ENCODE data around the gene CYP3A4.
"Not testable (repeated sequence)": the region's sequence is repeated elsewhere in the genome, so short reads cannot be mapped to it uniquely, and the experiment has no call there.

CYP3A4 gene

GRCh38 chr7:99784007-99784406 is at the start of gene CYP3A4:
CYP3A4 (minus strand) TSS chr7:99784184; CDS start chr7:99784081, 103 bp downstream.
- in situ Hi-C loops (cut with MboI; ENCODE audit: low sequenced_read_pairs), result no loop called here

GRCh38 chr7:99833289-99833877 is 49.4 kb upstream of the CYP3A4 start:
- in situ Hi-C loops (cut with MboI; ENCODE audit: low sequenced_read_pairs), result no loop called here

- in situ Hi-C loops (cut with MboI; ENCODE audit: low sequenced_read_pairs), result no loop called here
Observed at GRCh38 chr7:99831595-99831994, 47.6 kb upstream of the CYP3A4 start.

GRCh38 chr7:99829524-99830160 is 45.7 kb upstream of the CYP3A4 start:
- in situ Hi-C loops (cut with MboI; ENCODE audit: low sequenced_read_pairs), result no loop called here

- in situ Hi-C loops (cut with MboI; ENCODE audit: low sequenced_read_pairs), result no loop called here
Observed at GRCh38 chr7:99828811-99829210, 44.8 kb upstream of the CYP3A4 start.

GRCh38 chr7:99827040-99827778 is 43.2 kb upstream of the CYP3A4 start:
- in situ Hi-C loops (cut with MboI; ENCODE audit: low sequenced_read_pairs), result no loop called here

GRCh38 chr7:99825873-99826272 is 41.9 kb upstream of the CYP3A4 start:
- in situ Hi-C loops (cut with MboI; ENCODE audit: low sequenced_read_pairs), result no loop called here

GRCh38 chr7:99825452-99825851 is 41.5 kb upstream of the CYP3A4 start:
- in situ Hi-C loops (cut with MboI; ENCODE audit: low sequenced_read_pairs), result no loop called here

GRCh38 chr7:99824091-99824490 is 40.1 kb upstream of the CYP3A4 start:
- in situ Hi-C loops (cut with MboI; ENCODE audit: low sequenced_read_pairs), result no loop called here

- in situ Hi-C loops (cut with MboI; ENCODE audit: low sequenced_read_pairs), result no loop called here
Observed at GRCh38 chr7:99822731-99823718, 39.0 kb upstream of the CYP3A4 start.

GRCh38 chr7:99820408-99821027 is 36.5 kb upstream of the CYP3A4 start:
- in situ Hi-C loops (cut with MboI; ENCODE audit: low sequenced_read_pairs), result no loop called here

- in situ Hi-C loops (cut with MboI; ENCODE audit: low sequenced_read_pairs), result no loop called here
Observed at GRCh38 chr7:99808766-99809165, 24.8 kb upstream of the CYP3A4 start.

- in situ Hi-C loops (cut with MboI; ENCODE audit: low sequenced_read_pairs), result no loop called here
Observed at GRCh38 chr7:99806839-99807478, 23.0 kb upstream of the CYP3A4 start.

- in situ Hi-C loops (cut with MboI; ENCODE audit: low sequenced_read_pairs), result no loop called here
Observed at GRCh38 chr7:99805641-99806040, 21.7 kb upstream of the CYP3A4 start.

- in situ Hi-C loops (cut with MboI; ENCODE audit: low sequenced_read_pairs), result not testable (repeated sequence)
Observed at GRCh38 chr7:99803118-99803517, 19.1 kb upstream of the CYP3A4 start.

- in situ Hi-C loops (cut with MboI; ENCODE audit: low sequenced_read_pairs), result not testable (repeated sequence)
Observed at GRCh38 chr7:99801407-99801806, 17.4 kb upstream of the CYP3A4 start.

- in situ Hi-C loops (cut with MboI; ENCODE audit: low sequenced_read_pairs), result no loop called here
Observed at GRCh38 chr7:99798972-99799371, 15.0 kb upstream of the CYP3A4 start.

GRCh38 chr7:99795864-99796263 is 11.9 kb upstream of the CYP3A4 start:
- in situ Hi-C loops (cut with MboI; ENCODE audit: low sequenced_read_pairs), result not testable (repeated sequence)

GRCh38 chr7:99794585-99795502 is 10.9 kb upstream of the CYP3A4 start:
- in situ Hi-C loops (cut with MboI; ENCODE audit: low sequenced_read_pairs), result no loop called here

Measured in HL-60/S4 treated with phorbol 12-myristate 13-acetate at 8.2 ng/mL for 4 days and 3 days (cell line).